Measurements from ENCODE around the gene MVD.

MVD gene

GRCh38 chr16:88640498-88641247 lies 22.2 kb downstream of the MVD start:
- no peak for DNase-seq (ENCODE audit: low read depth)
- no peak overlapping the region for H3K4me3 ChIP-seq (ENCODE audit: low read depth, low read length)
- TF ChIP-seq, protein P1, sequence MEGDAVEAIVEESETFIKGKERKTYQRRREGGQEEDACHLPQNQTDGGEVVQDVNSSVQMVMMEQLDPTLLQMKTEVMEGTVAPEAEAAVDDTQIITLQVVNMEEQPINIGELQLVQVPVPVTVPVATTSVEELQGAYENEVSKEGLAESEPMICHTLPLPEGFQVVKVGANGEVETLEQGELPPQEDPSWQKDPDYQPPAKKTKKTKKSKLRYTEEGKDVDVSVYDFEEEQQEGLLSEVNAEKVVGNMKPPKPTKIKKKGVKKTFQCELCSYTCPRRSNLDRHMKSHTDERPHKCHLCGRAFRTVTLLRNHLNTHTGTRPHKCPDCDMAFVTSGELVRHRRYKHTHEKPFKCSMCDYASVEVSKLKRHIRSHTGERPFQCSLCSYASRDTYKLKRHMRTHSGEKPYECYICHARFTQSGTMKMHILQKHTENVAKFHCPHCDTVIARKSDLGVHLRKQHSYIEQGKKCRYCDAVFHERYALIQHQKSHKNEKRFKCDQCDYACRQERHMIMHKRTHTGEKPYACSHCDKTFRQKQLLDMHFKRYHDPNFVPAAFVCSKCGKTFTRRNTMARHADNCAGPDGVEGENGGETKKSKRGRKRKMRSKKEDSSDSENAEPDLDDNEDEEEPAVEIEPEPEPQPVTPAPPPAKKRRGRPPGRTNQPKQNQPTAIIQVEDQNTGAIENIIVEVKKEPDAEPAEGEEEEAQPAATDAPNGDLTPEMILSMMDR (IDR thresholded peaks at IDR 0.05; ENCODE audit: low read depth, low read length, missing control alignments): no peak

GRCh38 chr16:88640039-88640495 lies 22.8 kb downstream of the MVD start:
- no peak for DNase-seq (ENCODE audit: low read depth)
- TF ChIP-seq, protein P1 (IDR thresholded peaks at IDR 0.05; ENCODE audit: low read depth, low read length, missing control alignments): no peak
- H3K4me3 ChIP-seq (ENCODE audit: low read depth, low read length): no peak overlapping the region

DNA sequence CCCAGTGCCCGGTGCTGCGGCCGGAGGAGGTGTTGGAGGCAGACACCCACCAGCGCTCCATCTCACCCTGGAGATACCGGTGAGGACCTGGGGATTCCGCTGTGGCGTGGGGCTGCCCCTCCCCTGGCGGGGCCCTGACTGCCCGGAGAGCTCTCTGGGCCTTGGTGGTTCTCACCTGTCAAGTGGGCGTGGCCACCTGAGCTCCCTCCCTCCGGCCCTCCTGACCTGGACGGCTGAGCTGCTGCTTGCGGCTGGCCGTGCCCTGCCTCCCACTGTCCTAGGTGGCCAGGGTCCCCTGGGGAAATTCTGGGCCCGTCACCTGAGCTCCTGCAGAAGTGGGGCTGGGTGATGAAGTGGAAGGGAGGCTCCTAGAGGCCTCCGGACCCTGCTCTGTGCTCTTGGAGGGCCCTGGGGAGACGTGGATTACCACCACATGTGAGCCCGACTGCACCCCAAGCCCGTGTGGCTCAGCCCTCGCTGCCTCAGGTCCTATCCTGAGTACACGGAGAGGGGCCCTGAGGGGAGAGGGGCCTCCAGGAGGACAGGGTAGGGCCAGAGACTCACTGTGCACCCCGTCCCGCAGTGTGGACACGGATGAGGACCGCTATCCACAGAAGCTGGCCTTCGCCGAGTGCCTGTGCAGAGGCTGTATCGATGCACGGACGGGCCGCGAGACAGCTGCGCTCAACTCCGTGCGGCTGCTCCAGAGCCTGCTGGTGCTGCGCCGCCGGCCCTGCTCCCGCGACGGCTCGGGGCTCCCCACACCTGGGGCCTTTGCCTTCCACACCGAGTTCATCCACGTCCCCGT lies 23.5 kb downstream of the MVD start:
- H3K4me3 ChIP-seq (ENCODE audit: low read depth, low read length): no peak overlapping the region

DNA sequence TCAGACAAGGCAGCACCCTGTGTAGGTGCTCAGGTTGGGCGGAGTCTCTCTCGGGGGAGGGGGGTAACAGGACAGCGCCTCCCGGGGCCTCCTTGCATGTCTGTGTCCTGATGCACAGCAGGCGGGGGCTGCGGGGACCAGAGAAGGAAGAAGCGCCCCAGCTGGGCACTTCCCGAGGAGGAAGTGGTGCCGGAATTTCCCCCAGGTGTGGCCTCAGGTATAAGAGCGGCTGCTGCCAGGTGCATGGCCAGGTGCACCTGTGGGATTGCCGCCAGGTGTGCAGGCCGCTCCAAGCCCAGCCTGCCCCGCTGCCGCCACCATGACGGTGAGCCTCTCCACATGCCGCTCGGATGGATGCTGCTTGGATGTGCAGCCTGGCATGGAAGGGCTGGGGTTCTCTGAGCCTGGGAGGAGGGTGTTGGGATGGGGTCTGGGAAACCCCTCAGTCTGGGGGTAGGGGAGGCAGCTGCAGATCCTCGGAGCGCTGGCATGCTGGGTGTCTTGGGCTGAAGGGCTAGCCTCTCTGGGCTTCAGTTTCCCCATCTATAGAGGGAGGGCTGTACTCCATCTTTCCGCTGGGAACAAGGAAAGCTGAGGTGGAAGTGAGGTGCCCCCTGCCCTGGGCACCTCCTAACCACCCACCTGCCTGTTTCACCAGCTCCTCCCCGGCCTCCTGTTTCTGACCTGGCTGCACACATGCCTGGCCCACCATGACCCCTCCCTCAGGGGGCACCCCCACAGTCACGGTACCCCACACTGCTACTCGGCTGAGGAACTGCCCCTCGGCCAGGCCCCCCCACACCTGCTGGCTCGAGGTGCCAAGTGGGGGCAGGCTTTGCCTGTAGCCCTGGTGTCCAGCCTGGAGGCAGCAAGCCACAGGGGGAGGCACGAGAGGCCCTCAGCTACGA lies 24.3 kb downstream of the MVD start, which contains the start of gene IL17C:
Gene IL17C (plus strand): TSS at position 250 of the 908 bp plus-strand sequence. CDS start 70 bp downstream, at position 320.
- no peak within 1 kb of the TSS for H3K4me3 ChIP-seq (ENCODE audit: low read depth, low read length)
- TF ChIP-seq, protein P1 (IDR thresholded peaks at IDR 0.05; ENCODE audit: low read depth, low read length, missing control alignments): no peak
- no peak for DNase-seq (ENCODE audit: low read depth)

More for the DNA sequence above, 23.5 kb downstream of the MVD start:
- DNase-seq (ENCODE audit: low read depth): no peak
- TF ChIP-seq, protein P1 (IDR thresholded peaks at IDR 0.05; ENCODE audit: low read depth, low read length, missing control alignments): no peak

DNA sequence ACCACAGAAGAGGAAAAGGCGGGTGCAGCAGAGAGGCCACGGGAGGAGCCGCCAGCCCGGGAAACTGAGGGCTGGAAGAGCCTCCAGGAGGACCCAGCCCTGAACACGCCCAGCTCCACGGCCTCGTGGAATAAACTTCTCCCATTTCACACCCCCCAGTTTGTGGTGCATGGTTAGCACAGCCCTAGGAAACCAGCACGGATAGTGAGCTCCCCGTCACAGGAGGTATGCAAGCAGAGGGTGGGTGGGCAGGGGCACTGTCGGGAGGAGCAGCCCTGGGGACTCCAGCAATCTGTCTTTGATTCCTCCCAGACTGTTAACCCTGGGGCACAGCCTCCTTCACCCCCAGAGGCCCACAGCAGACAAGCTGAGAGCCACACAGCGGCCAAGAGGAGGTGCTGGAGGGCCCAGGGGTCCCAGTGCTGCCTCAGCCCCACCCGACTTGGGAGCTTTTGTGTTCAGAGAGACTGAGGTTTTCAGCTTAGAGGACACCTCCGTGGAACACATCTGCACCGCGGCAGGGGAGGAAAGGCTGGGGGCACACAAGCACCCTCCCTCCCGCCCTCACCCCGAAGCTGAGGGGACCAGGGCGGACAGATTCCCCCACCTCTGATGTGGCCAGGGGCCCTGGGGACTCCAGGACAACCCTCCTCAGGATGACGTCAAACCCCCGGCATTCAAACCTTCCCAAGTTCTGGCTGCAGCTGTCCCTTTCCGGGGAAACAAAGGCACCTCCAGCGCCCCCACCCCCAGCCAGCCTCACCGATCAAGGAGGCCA lies 26.2 kb downstream of the MVD start:
- TF ChIP-seq, protein P1 (IDR thresholded peaks at IDR 0.05; ENCODE audit: low read depth, low read length, missing control alignments): no peak
- DNase-seq (ENCODE audit: low read depth): no peak
- no peak overlapping the region for H3K4me3 ChIP-seq (ENCODE audit: low read depth, low read length)
